Measurements from ENCODE around the gene IL17RB. TPM values are rescaled to one million over a fixed set of nuclear protein-coding genes. Genes with fewer than 3 reads are reported as not detected.

The IL17RB gene
- total and polyA plus RNA-seq, 9 donors, result 0.99 to 5.6 (median 1.1) TPM

GRCh38 chr3:53846851-53847155 is 435 bp downstream of the IL17RB start:
- no peaks in the 10 kb centered on the region for H3K27me3 ChIP-seq
- H3K9me3 ChIP-seq, result no peaks in the 10 kb centered on the region
- peaks cover 5% of the 10 kb centered on the region for H3K4me1 ChIP-seq (ENCODE audit: insufficient read depth)
- 40 to 59% (median 45%) methylated on average over 10 of the region's 10 CpGs for WGBS, 3 donors
- no peak for DNase-seq
- intact Hi-C loops (cut with DNase I), result no loop called here
- H3K4me3 ChIP-seq, result peak overlapping the region; percentile 60
- no peak for TF ChIP-seq CTCF (IDR thresholded peaks at IDR 0.05)
- no peak for TF ChIP-seq POLR2A (IDR thresholded peaks at IDR 0.05)
- no peak for TF ChIP-seq EP300 (IDR thresholded peaks at IDR 0.05)
- H3K27ac ChIP-seq, result no peak overlapping the region
- H3K36me3 ChIP-seq, result no peaks in the 10 kb centered on the region

- no peak for TF ChIP-seq EP300 (IDR thresholded peaks at IDR 0.05)
- TF ChIP-seq CTCF (IDR thresholded peaks at IDR 0.05), result no peak
- TF ChIP-seq POLR2A (IDR thresholded peaks at IDR 0.05), result no peak
- Histone ChIP-seq H3K9me3 (no peaks in the 10 kb centered on the region), H3K27me3 (no peaks in the 10 kb centered on the region), H3K4me1 (ENCODE audit: insufficient read depth) (peaks cover 5% of the 10 kb centered on the region), H3K27ac (no peak overlapping the region), H3K4me3 (no peak overlapping the region), H3K36me3 (no peaks in the 10 kb centered on the region)
- no peak for DNase-seq
- intact Hi-C loops (cut with DNase I), result no loop called here
- WGBS, 3 donors, result 96 to 98% (median 97%) methylated on average over 7 of the region's 7 CpGs
Observed at GRCh38 chr3:53849916-53850315, 3.5 kb downstream of the IL17RB start.

- H3K27me3 ChIP-seq, result no peaks in the 10 kb centered on the region
- H3K27ac ChIP-seq, result no peak overlapping the region
- DNase-seq, result peak in 3 of 5 donors; percentile 49 to 70 (median 67)
- intact Hi-C loops (cut with DNase I), result no loop called here
- no peaks in the 10 kb centered on the region for H3K9me3 ChIP-seq
- H3K4me1 ChIP-seq (ENCODE audit: insufficient read depth), result peaks cover 4% of the 10 kb centered on the region
- no peak overlapping the region for H3K4me3 ChIP-seq
- no peaks in the 10 kb centered on the region for H3K36me3 ChIP-seq
- 42% methylated on average over 5 of the region's 5 CpGs for WGBS, 3 donors
- TF ChIP-seq POLR2A (IDR thresholded peaks at IDR 0.05) (no peak), EP300 (IDR thresholded peaks at IDR 0.05) (no peak), CTCF (IDR thresholded peaks at IDR 0.05) (no peak)
Observed at GRCh38 chr3:53850895-53851294, 4.5 kb downstream of the IL17RB start.

- Histone ChIP-seq H3K9me3 (no peaks in the 10 kb centered on the region), H3K4me1 (ENCODE audit: insufficient read depth) (no peaks in the 10 kb centered on the region), H3K4me3 (no peak overlapping the region), H3K27ac (no peak overlapping the region), H3K36me3 (no peaks in the 10 kb centered on the region), H3K27me3 (no peaks in the 10 kb centered on the region)
- TF ChIP-seq POLR2A (IDR thresholded peaks at IDR 0.05) (no peak), CTCF (IDR thresholded peaks at IDR 0.05) (no peak), EP300 (IDR thresholded peaks at IDR 0.05) (no peak)
- intact Hi-C loops (cut with DNase I), result no loop called here
- no peak for DNase-seq
- 64 to 90% (median 89%) methylated on average over 7 of the region's 7 CpGs for WGBS, 3 donors
Observed at GRCh38 chr3:53856964-53857363, 10.6 kb downstream of the IL17RB start.

Data from ovary (tissue), 9 donors.